Measurements from ENCODE around the gene KMO. TPM values are rescaled to one million over a fixed set of nuclear protein-coding genes. Genes with fewer than 3 reads are reported as not detected.

The KMO gene
- total and polyA plus RNA-seq, 2 of the 8 experiments (the other 6 are each of a cell fraction or from before 2014, with no cell fraction given): not detected

- WGBS, 2 experiments (ENCODE audit: extremely low coverage in 1 of 2, insufficient coverage in 1 of 2, insufficient read length in 1 of 2, insufficient replicate concordance in 2 of 2, low coverage in 1 of 2, low lambda C conversion rate in 2 of 2, missing lambda C conversion rate in 1 of 2): 69% methylated on average over 2 of the region's 2 CpGs; no CpG with 5 or more reads in 1 of the 2 experiments
- no peak overlapping the region for H2BK20ac ChIP-seq (ENCODE audit: low read length)
- FAIRE-seq: no peak
- H3K14ac ChIP-seq (ENCODE audit: insufficient read length): no peak overlapping the region
- no peak overlapping the region for H2AK5ac ChIP-seq (ENCODE audit: low read depth, low read length)
- no peak overlapping the region for H2BK120ac ChIP-seq (replicated peaks; ENCODE audit: low read depth, low read length)
- H3K27ac ChIP-seq (ENCODE audit: low read depth, low read length): no peak overlapping the region
- H3K4me1 ChIP-seq (replicated peaks in 1 of 4; ENCODE audit: control insufficient read depth in 3 of 4, insufficient read depth in 4 of 4, low read length in 3 of 4): peaks cover 0 to 2% (median 0%) of the 10 kb centered on the region in 4 experiments; a peak in 1 of 7 replicates
- no peaks in the 10 kb centered on the region for H3K9me3 ChIP-seq (ENCODE audit: insufficient read depth in 2 of 2, low read depth in 1 of 2, low read length in 1 of 2)
- no peaks in the 10 kb centered on the region for H4K20me1 ChIP-seq (replicated peaks in 1 of 2; ENCODE audit: control insufficient read depth in 1 of 2, insufficient read depth in 2 of 2, low read length in 2 of 2)
- peaks cover 0 to 1% (median 0%) of the 10 kb centered on the region in 4 experiments; a peak in 1 of 7 replicates for H3K27me3 ChIP-seq (replicated peaks in 1 of 4; ENCODE audit: control insufficient read depth in 3 of 4, extremely low read depth in 1 of 4, insufficient read depth in 3 of 4, low read length in 3 of 4)
- H3K23ac ChIP-seq (ENCODE audit: insufficient read length): no peak overlapping the region
- H3K79me2 ChIP-seq (ENCODE audit: control insufficient read depth in 1 of 2, insufficient read depth in 2 of 2, low read length in 2 of 2): peaks cover 0 to 22% of the 10 kb centered on the region in 2 experiments; a peak in 3 of 4 replicates
- no peak overlapping the region for H4K5ac ChIP-seq (ENCODE audit: insufficient read length, low read depth, low read length)
- no peak overlapping the region for H3K9ac ChIP-seq (replicated peaks in 1 of 4; ENCODE audit: extremely low read depth in 1 of 4, low read depth in 3 of 4, low read length in 3 of 4)
- H3K4ac ChIP-seq (replicated peaks; ENCODE audit: insufficient read length, low read depth, low read length): no peak overlapping the region
- no peak overlapping the region for H2BK15ac ChIP-seq (ENCODE audit: low read length)
- H3K36me3 ChIP-seq (ENCODE audit: control insufficient read depth in 2 of 4, insufficient read depth in 4 of 4, low read length in 3 of 4): no peaks in the 10 kb centered on the region
- no peak overlapping the region for H3K18ac ChIP-seq (ENCODE audit: extremely low read depth, low read length)
- no peak overlapping the region for H3K56ac ChIP-seq (replicated peaks; ENCODE audit: insufficient read length, low read depth, low read length)
- H3K4me3 ChIP-seq (ENCODE audit: extremely low read depth in 1 of 4, insufficient read depth in 2 of 4, low read depth in 3 of 4, low read length in 4 of 4): no peak overlapping the region
- H2AFZ ChIP-seq (ENCODE audit: low read length): no peak overlapping the region
- ChIA-PET CTCF (ENCODE audit: partially characterized antibody) (interaction anchor here (0.7 kb wide), 1 partner anchor 19 kb away, joined by 3 read pairs; no protein-coding TSS in a partner anchor), POLR2A (ENCODE audit: partially characterized antibody) (no interaction called here)
- DNase-seq (ENCODE audit: low read depth in 1 of 2, low spot score in 2 of 2): no peak
- no peak overlapping the region for H4K91ac ChIP-seq (replicated peaks; ENCODE audit: insufficient read length, low read length)
- H3K23me2 ChIP-seq (ENCODE audit: low read depth, low read length): no peaks in the 10 kb centered on the region
- H2BK12ac ChIP-seq (ENCODE audit: low read depth, low read length): no peak overlapping the region
- no peaks in the 10 kb centered on the region for H3K79me1 ChIP-seq (ENCODE audit: low read depth, low read length)
- H4K8ac ChIP-seq (ENCODE audit: extremely low read depth, insufficient read depth, low read length): no peak overlapping the region
- H3K4me2 ChIP-seq (ENCODE audit: insufficient read depth in 1 of 2, low read depth in 2 of 2, low read length in 2 of 2): no peak overlapping the region
- no peak overlapping the region for H2BK5ac ChIP-seq (ENCODE audit: low read depth, low read length)
- TF ChIP-seq BRCA1 (IDR thresholded peaks at IDR 0.05; ENCODE audit: low read depth, low read length): no peak
- no peak for TF ChIP-seq RAD21 (IDR thresholded peaks at IDR 0.05 in 1 of 2, conservative IDR thresholded peaks at IDR 0.05 in 1 of 2; ENCODE audit: low read depth in 2 of 2, low read length in 2 of 2)
- no peak for TF ChIP-seq JUND (IDR thresholded peaks at IDR 0.05; ENCODE audit: low read length)
- no peak for TF ChIP-seq EP300 (IDR thresholded peaks at IDR 0.05; ENCODE audit: borderline replicate concordance in 1 of 2, low read depth in 2 of 2, low read length in 2 of 2)
- no peak for TF ChIP-seq TEAD4 (IDR thresholded peaks at IDR 0.05; ENCODE audit: low read depth, low read length)
- TF ChIP-seq HDAC2 (IDR thresholded peaks at IDR 0.05; ENCODE audit: borderline replicate concordance in 1 of 2, low read depth in 2 of 2, low read length in 2 of 2): no peak
- TF ChIP-seq SRF (IDR thresholded peaks at IDR 0.05; ENCODE audit: low read depth, low read length): no peak
- TF ChIP-seq ASH2L (IDR thresholded peaks at IDR 0.05; ENCODE audit: low read length): no peak
- TF ChIP-seq BCL11A (IDR thresholded peaks at IDR 0.05; ENCODE audit: low read depth in 2 of 2, low read length in 2 of 2): no peak
- TF ChIP-seq HDAC6 (IDR thresholded peaks at IDR 0.05; ENCODE audit: low read depth, low read length): no peak
- no peak for TF ChIP-seq ATF3 (IDR thresholded peaks at IDR 0.05; ENCODE audit: insufficient read depth, low read depth, low read length)
- no peak for TF ChIP-seq GABPA (IDR thresholded peaks at IDR 0.05; ENCODE audit: borderline replicate concordance, insufficient read depth, low read length)
Measured at GRCh38 chr1:241521718-241522117, 10.5 kb upstream of the KMO start.
